Measurements from ENCODE around the gene CCDC87. TPM values are rescaled to one million over a fixed set of nuclear protein-coding genes. Genes with fewer than 3 reads are reported as not detected.
A peak's percentile ranks its signal among the peaks of the same experiment; 100 is the strongest.

Gene CCDC87
- total RNA-seq, 1 experiment from 2014 or later, result 1.1 TPM

DNA sequence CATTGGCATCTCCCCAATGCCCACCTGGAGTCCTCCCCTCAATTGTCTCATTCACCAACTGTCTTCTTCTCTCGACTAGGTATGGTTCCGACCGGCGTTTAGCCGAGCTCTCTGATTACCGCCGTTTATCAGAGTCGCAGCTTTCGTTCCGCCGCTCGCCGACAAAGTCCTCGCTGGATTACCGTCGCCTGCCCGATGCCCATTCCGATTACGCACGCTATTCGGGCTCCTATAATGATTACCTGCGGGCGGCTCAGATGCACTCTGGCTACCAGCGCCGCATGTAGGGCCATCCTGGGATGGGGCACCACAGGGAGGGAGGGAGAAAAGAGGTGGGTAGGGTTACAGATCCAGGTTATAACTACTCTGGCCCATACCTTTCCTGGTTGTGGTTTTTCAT lies 33.5 kb upstream of the CCDC87 start:
- peak overlapping the region in 1 of 3 experiments; percentile 37; a peak in 1 of 7 replicates for H3K27ac Mint-ChIP-seq
- Histone ChIP-seq H2BK15ac (ENCODE audit: low read depth, low read length) (no peak overlapping the region), H4K8ac (replicated peaks; ENCODE audit: insufficient read length, low read depth, low read length) (no peak overlapping the region), H3K23me2 (ENCODE audit: insufficient read length, low read depth, low read length, poor library complexity, severe bottlenecking) (no peaks in the 10 kb centered on the region), H2BK120ac (ENCODE audit: low read depth, low read length, poor library complexity, severe bottlenecking) (no peak overlapping the region), H4K20me1 (ENCODE audit: control insufficient read depth, insufficient read depth, insufficient read length) (peaks cover 4% of the 10 kb centered on the region), H2BK5ac (ENCODE audit: insufficient read length, low read length) (no peak overlapping the region), H3K4me2 (ENCODE audit: insufficient read depth, insufficient read length, low read length) (no peak overlapping the region), H2BK20ac (ENCODE audit: low read depth, low read length, poor library complexity, severe bottlenecking) (no peak overlapping the region), H3K9ac (ENCODE audit: extremely low read depth, insufficient read length, low read length) (no peak overlapping the region), H2BK12ac (ENCODE audit: insufficient read length, low read depth, low read length) (no peak overlapping the region), H3K27ac (ENCODE audit: insufficient read length, low read depth, low read length) (no peak overlapping the region), H4K5ac (ENCODE audit: insufficient read length, low read depth, low read length) (no peak overlapping the region), H3K79me1 (ENCODE audit: insufficient read depth, low read depth, low read length, poor library complexity, severe bottlenecking) (peaks cover 12% of the 10 kb centered on the region), H2AFZ (ENCODE audit: low read length) (no peak overlapping the region), H3K4me1 (ENCODE audit: insufficient read depth, low read length) (no peaks in the 10 kb centered on the region), H3K27me3 (ENCODE audit: insufficient read depth, low read length) (no peaks in the 10 kb centered on the region), H2AK5ac (ENCODE audit: insufficient read length, low read length) (no peak overlapping the region), H3T11ph (ENCODE audit: low read length) (no peak overlapping the region), H3K4ac (ENCODE audit: low read depth, low read length) (no peak overlapping the region), H3K23ac (ENCODE audit: insufficient read length, low read depth, low read length) (no peak overlapping the region), H3K18ac (ENCODE audit: insufficient read length, low read depth, low read length) (no peak overlapping the region), H3K9me3 (ENCODE audit: control insufficient read depth, low read depth, low read length) (no peaks in the 10 kb centered on the region), H3K79me2 (ENCODE audit: insufficient read depth, low read length) (peaks cover 61% of the 10 kb centered on the region; the same call in 1 of the 2 replicates), H4K91ac (ENCODE audit: insufficient read length, low read depth, low read length) (no peak overlapping the region), H3K56ac (ENCODE audit: insufficient read length, low read depth, low read length) (no peak overlapping the region), H3K14ac (ENCODE audit: insufficient read depth, low read length) (no peak overlapping the region)
- no peaks in the 10 kb centered on the region for H3K27me3 Mint-ChIP-seq (ENCODE audit: low read depth)
- no peak for DNase-seq
- TF ChIP-seq CTCF (conservative IDR thresholded peaks at IDR 0.05), result no peak
- no peaks in the 10 kb centered on the region; a peak in 1 of 5 replicates for H3K9me3 Mint-ChIP-seq
- H3K4me1 Mint-ChIP-seq, result peaks cover 6 to 7% of the 10 kb centered on the region in 2 experiments; a peak in 3 of 4 replicates
- H3K4me3 Mint-ChIP-seq, result no peak overlapping the region
- peaks cover 65 to 90% (median 86%) of the 10 kb centered on the region in 3 experiments for H3K36me3 Mint-ChIP-seq (ENCODE audit: insufficient read depth in 1 of 3, low read depth in 3 of 3)
- no CpG with 5 or more reads among the region's 25 CpGs for WGBS (ENCODE audit: extremely low coverage, insufficient read length, low lambda C conversion rate)

Data from H9 (cell line).